ENCODE data around the gene FBXL17. TPM values are rescaled to one million over a fixed set of nuclear protein-coding genes. Genes with fewer than 3 reads are reported as not detected.

The FBXL17 gene
- total and polyA plus RNA-seq, 9 of the 15 experiments (the other 6 are each of a cell fraction or from before 2014, with no cell fraction given), result 0.32 to 5.4 (median 1.8) TPM

GRCh38 chr5:108171759-108172158 is 210.1 kb downstream of the FBXL17 start:
- Histone ChIP-seq H3K4me1 (replicated peaks in 1 of 2; ENCODE audit: control insufficient read depth in 2 of 2, insufficient read depth in 2 of 2, low read length in 2 of 2) (no peaks in the 10 kb centered on the region), H2AFZ (ENCODE audit: low read depth, low read length) (no peak overlapping the region), H3K9me3 (replicated peaks; ENCODE audit: control insufficient read depth, insufficient read depth, low read depth, low read length) (no peaks in the 10 kb centered on the region), H3K9ac (ENCODE audit: insufficient read depth in 1 of 2, low read depth in 2 of 2, low read length in 2 of 2) (no peak overlapping the region), H3K36me3 (ENCODE audit: control insufficient read depth, insufficient read depth, low read length) (no peaks in the 10 kb centered on the region), H3K9me1 (ENCODE audit: control insufficient read depth, insufficient read depth, low read length) (no peaks in the 10 kb centered on the region), H3K4me3 (no peak overlapping the region), H3K4me2 (ENCODE audit: insufficient read depth, low read length) (no peak overlapping the region), H3K27ac (ENCODE audit: extremely low read depth, low read depth, low read length) (no peak overlapping the region), H3K27me3 (ENCODE audit: control insufficient read depth in 2 of 2, insufficient read depth in 2 of 2, low read length in 2 of 2) (no peaks in the 10 kb centered on the region), H3K79me2 (ENCODE audit: control insufficient read depth, insufficient read depth, low read length) (no peaks in the 10 kb centered on the region), H4K20me1 (replicated peaks; ENCODE audit: control insufficient read depth, insufficient read depth, low read length) (no peaks in the 10 kb centered on the region)
- DNase-seq (ENCODE audit: extremely low read depth in 1 of 4, low spot score in 3 of 4) (no peak), ATAC-seq (no peak), FAIRE-seq (no peak)
- no TSS peak for BruUV-seq (replicated peaks)
- ChIA-PET CTCF (ENCODE audit: low intra/inter-chr PET ratio) (no interaction called here), POLR2A (no interaction called here)
- intact Hi-C loops (cut with micrococcal nuclease) (no loop called here), in situ Hi-C loops (cut with MboI) (no loop called here)
- 0% methylated on average over 6 of the region's 6 CpGs for WGBS (ENCODE audit: insufficient coverage, low coverage, missing lambda C conversion rate)
- no peak for TF ChIP-seq ZFP30 (CRISPR knock-in tag; IDR thresholded peaks at IDR 0.05; ENCODE audit: borderline replicate concordance)
- TF ChIP-seq ZNF431 (CRISPR knock-in tag; IDR thresholded peaks at IDR 0.05), result peak; percentile 93

- DNase-seq (ENCODE audit: extremely low read depth in 1 of 4, low spot score in 3 of 4) (no peak), ATAC-seq (no peak), FAIRE-seq (no peak)
- H4K20me1 ChIP-seq (replicated peaks; ENCODE audit: control insufficient read depth, insufficient read depth, low read length), result no peaks in the 10 kb centered on the region
- no peaks in the 10 kb centered on the region for H3K79me2 ChIP-seq (ENCODE audit: control insufficient read depth, insufficient read depth, low read length)
- in situ Hi-C loops (cut with MboI), result no loop called here
- no peak overlapping the region for H3K4me2 ChIP-seq (ENCODE audit: insufficient read depth, low read length)
- H3K9ac ChIP-seq (ENCODE audit: insufficient read depth in 1 of 2, low read depth in 2 of 2, low read length in 2 of 2), result no peak overlapping the region
- no peaks in the 10 kb centered on the region for H3K9me3 ChIP-seq (replicated peaks; ENCODE audit: control insufficient read depth, insufficient read depth, low read depth, low read length)
- no peaks in the 10 kb centered on the region for H3K9me1 ChIP-seq (ENCODE audit: control insufficient read depth, insufficient read depth, low read length)
- no peak overlapping the region for H2AFZ ChIP-seq (ENCODE audit: low read depth, low read length)
- WGBS (ENCODE audit: insufficient coverage, low coverage, missing lambda C conversion rate), result 4% methylated on average over 2 of the region's 2 CpGs
- no peaks in the 10 kb centered on the region for H3K27me3 ChIP-seq (ENCODE audit: control insufficient read depth in 2 of 2, insufficient read depth in 2 of 2, low read length in 2 of 2)
- BruUV-seq (replicated peaks), result no TSS peak
- CTCF ChIA-PET (ENCODE audit: low intra/inter-chr PET ratio), result no interaction called here
- H3K4me1 ChIP-seq (replicated peaks in 1 of 2; ENCODE audit: control insufficient read depth in 2 of 2, insufficient read depth in 2 of 2, low read length in 2 of 2), result no peaks in the 10 kb centered on the region
- POLR2A ChIA-PET, result no interaction called here
- no peaks in the 10 kb centered on the region for H3K36me3 ChIP-seq (ENCODE audit: control insufficient read depth, insufficient read depth, low read length)
- TF ChIP-seq, protein P1, sequence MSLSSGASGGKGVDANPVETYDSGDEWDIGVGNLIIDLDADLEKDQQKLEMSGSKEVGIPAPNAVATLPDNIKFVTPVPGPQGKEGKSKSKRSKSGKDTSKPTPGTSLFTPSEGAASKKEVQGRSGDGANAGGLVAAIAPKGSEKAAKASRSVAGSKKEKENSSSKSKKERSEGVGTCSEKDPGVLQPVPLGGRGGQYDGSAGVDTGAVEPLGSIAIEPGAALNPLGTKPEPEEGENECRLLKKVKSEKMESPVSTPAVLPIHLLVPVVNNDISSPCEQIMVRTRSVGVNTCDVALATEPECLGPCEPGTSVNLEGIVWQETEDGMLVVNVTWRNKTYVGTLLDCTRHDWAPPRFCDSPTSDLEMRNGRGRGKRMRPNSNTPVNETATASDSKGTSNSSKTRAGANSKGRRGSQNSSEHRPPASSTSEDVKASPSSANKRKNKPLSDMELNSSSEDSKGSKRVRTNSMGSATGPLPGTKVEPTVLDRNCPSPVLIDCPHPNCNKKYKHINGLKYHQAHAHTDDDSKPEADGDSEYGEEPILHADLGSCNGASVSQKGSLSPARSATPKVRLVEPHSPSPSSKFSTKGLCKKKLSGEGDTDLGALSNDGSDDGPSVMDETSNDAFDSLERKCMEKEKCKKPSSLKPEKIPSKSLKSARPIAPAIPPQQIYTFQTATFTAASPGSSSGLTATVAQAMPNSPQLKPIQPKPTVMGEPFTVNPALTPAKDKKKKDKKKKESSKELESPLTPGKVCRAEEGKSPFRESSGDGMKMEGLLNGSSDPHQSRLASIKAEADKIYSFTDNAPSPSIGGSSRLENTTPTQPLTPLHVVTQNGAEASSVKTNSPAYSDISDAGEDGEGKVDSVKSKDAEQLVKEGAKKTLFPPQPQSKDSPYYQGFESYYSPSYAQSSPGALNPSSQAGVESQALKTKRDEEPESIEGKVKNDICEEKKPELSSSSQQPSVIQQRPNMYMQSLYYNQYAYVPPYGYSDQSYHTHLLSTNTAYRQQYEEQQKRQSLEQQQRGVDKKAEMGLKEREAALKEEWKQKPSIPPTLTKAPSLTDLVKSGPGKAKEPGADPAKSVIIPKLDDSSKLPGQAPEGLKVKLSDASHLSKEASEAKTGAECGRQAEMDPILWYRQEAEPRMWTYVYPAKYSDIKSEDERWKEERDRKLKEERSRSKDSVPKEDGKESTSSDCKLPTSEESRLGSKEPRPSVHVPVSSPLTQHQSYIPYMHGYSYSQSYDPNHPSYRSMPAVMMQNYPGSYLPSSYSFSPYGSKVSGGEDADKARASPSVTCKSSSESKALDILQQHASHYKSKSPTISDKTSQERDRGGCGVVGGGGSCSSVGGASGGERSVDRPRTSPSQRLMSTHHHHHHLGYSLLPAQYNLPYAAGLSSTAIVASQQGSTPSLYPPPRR (CRISPR knock-in tag; IDR thresholded peaks at IDR 0.05; ENCODE audit: borderline replicate concordance), result no peak
- TF ChIP-seq E4F1 (CRISPR knock-in tag; IDR thresholded peaks at IDR 0.05; ENCODE audit: borderline replicate concordance) (no peak), XRCC5 (IDR thresholded peaks at IDR 0.05; ENCODE audit: low read depth, low read length) (no peak), OTX1 (CRISPR knock-in tag; IDR thresholded peaks at IDR 0.05) (no peak)
- no peak overlapping the region for H3K27ac ChIP-seq (ENCODE audit: extremely low read depth, low read depth, low read length)
- no peak overlapping the region for H3K4me3 ChIP-seq
- intact Hi-C loops (cut with micrococcal nuclease), result no loop called here
Observed at GRCh38 chr5:108168915-108169314, 213.0 kb downstream of the FBXL17 start.

All from K562 (cell line).